CD4-positive, alpha-beta T cell treated with Interleukin-2 at 100 ng/mL for 4 hours (primary cell): ENCODE results near the gene MRPS2.
"Not testable (repeated sequence)": the region's sequence is repeated elsewhere in the genome, so short reads cannot be mapped to it uniquely, and the experiment has no call there.

Experiments
- DNase-seq: peaks from one replicate; pipeline ENCODE4 v3.0.0-alpha.2; 2020; ENCODE audit warnings: low spot score

MRPS2 gene

GRCh38 chr9:135514342-135515082 is 14.0 kb downstream of the MRPS2 start:
- DNase-seq: no peak

- no peak for DNase-seq
Observed at GRCh38 chr9:135515083-135515951, 14.8 kb downstream of the MRPS2 start.

GRCh38 chr9:135516132-135516860 is 15.8 kb downstream of the MRPS2 start:
- DNase-seq: no peak

- DNase-seq: no peak
Observed at GRCh38 chr9:135517407-135517822, 16.9 kb downstream of the MRPS2 start.

- no peak for DNase-seq
Observed at GRCh38 chr9:135519179-135519971, 18.9 kb downstream of the MRPS2 start.

GRCh38 chr9:135520916-135521607 is 20.6 kb downstream of the MRPS2 start, which contains the start of gene LCN1:
Gene LCN1, plus strand, starts transcription at chr9:135521440. Its CDS starts 58 bp downstream, at chr9:135521498.
- no peak for DNase-seq

GRCh38 chr9:135521608-135522095 is 21.2 kb downstream of the MRPS2 start:
- DNase-seq: no peak

GRCh38 chr9:135522137-135522877 is 21.8 kb downstream of the MRPS2 start:
- no peak for DNase-seq

GRCh38 chr9:135522931-135523330 is 22.4 kb downstream of the MRPS2 start:
- no peak for DNase-seq

- DNase-seq: no peak
Observed at GRCh38 chr9:135523521-135524129, 23.1 kb downstream of the MRPS2 start.

- DNase-seq: no peak
Observed at GRCh38 chr9:135524130-135524861, 23.8 kb downstream of the MRPS2 start.

GRCh38 chr9:135525241-135526088 is 25.0 kb downstream of the MRPS2 start:
- no peak for DNase-seq

GRCh38 chr9:135526089-135526729 is 25.7 kb downstream of the MRPS2 start:
- DNase-seq: no peak

- DNase-seq: no peak
Observed at GRCh38 chr9:135526730-135527571, 26.5 kb downstream of the MRPS2 start.

GRCh38 chr9:135528842-135529435 is 28.5 kb downstream of the MRPS2 start:
- DNase-seq: not testable (repeated sequence)

GRCh38 chr9:135530146-135530545 is 29.7 kb downstream of the MRPS2 start:
- no peak for DNase-seq
